NK-92 (cell line): ENCODE data around the gene FOXF1.
A peak's percentile ranks its signal among the peaks of the same experiment; 100 is the strongest.

Experiments used
- DNase-seq: peaks from one replicate; lab custom pipeline; 2025; ENCODE audit not compliant: unreplicated experiment; lab: John Stamatoyannopoulos, UW

The FOXF1 gene

DNA sequence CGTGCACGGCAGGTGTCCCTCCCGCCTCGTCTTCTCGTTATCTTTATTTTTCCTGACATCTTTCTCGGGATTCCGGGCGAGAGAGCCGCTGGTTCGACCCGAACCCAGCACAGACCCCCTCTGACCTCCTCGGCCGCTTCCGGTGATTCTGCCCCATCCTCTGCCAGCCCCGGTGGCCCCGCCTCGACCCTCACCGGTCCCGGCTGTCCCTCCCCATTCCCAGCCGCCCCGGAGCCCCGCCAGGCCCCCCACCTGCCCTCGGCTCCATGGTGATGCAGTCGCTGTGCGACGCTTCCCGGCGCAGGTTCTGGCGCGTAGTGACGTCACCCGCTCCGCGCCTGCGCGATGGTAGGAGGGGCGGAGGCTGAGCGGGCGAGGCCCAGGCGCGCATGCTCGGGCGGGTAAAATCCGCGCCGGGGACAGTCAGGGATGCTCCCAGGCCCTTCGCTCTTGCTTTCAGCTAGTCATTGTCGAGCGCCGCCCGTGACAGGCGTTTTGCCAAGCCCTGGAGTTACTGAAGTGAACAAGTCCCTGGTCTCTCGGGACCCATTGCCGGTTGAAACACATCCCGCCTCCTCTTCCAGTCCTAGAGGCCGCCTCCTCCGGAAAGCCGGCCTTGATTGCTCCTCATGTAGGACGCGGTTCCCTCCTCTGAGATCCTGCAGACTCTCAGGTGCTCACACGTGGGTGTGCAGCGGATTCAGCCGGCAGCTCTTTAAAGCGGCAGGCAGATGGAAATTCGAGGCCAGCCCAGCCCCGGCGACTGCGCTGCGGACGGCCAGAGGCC is 44.8 kb downstream of the FOXF1 start, which contains the start of gene MTHFSD:
Gene MTHFSD (minus strand): TSS at position 319 of the 787 bp plus-strand sequence. CDS start 51 bp downstream, at position 268.
- DNase-seq = peak; percentile 55

DNA sequence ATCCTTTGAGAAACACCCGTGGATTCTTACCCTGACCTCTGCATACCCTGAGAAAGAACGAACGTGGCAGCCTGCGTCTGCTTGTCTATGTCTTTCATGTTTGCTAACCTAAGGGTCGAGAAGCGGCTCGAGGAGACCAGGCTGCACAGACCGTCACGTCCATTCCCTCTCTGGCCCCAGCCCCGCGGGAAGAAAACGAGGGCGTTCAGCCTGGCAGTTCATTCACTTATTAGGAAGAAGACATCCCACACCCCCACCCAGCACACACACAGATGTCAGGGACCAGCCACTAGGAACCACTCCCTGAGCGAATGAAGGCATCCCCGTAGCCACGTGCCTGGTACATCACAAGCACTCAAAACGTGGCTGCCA is 45.4 kb downstream of the FOXF1 start:
- DNase-seq = no peak

DNA sequence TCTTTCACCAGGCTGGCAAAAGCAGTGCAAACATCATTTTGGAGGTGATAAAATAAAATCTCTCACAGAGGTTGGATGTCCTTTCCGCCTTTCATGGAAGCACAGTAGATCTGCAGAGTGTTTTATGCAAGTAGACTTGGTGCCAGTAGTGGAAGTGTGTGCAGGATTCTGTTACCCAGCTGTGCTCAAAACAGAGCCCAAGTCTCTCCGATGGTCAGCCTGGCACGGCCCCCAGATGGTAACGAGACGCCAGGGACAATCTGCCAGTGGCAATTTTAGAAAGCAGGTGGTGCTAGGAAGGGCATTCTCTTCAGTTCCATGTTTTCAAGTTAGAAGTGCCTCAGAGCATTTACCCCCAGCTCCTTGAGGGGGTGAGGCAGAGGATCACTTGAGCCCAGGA is 46.2 kb downstream of the FOXF1 start:
- no peak for DNase-seq

DNA sequence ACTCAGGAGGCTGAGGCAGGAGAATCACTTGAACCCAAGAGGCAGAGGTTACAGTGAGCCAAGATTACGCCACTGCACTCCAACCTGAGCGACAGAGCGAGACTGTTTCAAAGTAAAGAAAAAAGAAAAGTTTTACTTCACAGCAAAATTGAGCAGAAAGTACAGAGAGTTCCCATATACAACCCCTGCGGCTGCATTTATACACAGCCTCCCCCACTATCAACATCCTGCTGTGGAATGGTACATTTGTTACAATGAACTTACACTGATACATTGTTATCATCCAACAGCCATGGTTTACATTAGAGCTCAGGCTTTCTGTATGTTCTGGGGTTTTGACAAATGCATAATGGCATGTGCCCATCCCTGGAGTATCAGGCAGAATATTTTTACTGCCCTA is 47.3 kb downstream of the FOXF1 start:
- no peak for DNase-seq

DNA sequence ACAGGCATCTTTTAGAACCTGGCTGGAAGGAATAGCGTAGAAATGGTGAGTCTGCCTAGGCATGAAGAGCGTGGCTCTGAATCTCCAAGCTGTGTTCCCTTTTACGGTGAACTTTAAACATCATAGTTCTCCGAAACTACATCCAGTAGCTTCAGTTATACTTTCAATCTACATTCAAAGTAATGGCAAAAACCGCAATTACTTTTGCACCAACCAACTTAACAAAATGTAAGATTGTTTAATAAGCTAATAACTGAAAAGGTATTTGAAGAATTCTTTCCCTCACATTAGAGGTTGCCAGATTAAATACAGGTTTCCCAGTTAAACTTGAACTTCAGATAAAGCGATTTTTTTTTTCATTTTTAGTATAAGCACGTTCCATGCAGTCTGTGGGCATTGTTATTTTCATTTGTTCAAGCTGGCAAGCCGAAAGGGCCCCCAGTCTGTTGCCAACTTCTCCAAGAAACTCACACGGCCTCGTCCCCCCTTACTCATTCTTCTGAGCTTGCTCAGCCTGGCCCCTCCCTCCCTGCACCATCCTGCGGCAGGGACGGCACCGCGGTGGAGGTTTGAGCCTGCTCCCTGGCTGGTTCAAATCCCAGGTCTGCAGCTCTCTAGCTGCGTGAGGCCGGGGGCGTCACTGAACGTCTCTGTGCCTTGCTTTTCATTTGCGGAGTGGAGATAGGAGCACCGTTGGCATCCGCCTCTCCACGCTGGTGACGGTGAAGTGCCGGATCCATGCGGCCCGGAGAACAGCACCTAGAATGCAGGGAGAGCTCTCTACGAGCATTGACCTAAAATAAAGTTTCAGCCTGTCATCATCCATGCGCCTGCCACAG is 48.2 kb downstream of the FOXF1 start:
- no peak for DNase-seq

DNA sequence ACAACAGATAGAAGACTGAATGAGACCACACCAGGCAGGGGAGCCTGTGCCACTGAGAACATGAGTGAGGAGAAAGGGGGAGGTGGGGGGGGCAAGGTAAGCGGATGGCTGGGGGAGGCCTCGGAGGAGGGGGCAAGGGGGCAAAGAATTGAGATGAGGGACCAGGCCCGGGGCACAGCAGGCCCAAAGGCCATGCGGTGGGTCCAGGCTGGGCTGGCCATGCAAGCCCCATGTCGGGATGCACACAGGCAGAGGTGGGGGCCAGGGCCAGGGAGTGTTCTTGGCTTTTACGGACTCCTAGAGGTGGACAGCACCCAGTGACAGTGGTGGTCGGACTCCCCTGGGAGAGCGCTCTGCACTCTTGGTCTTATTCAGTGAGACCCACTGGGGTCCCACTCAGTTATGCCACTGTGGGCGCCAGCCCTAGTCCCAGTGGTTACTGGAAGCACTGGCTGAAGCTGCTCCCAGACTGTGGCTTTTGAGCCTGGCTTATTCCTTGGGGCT is 49.5 kb downstream of the FOXF1 start:
- no peak for DNase-seq

DNA sequence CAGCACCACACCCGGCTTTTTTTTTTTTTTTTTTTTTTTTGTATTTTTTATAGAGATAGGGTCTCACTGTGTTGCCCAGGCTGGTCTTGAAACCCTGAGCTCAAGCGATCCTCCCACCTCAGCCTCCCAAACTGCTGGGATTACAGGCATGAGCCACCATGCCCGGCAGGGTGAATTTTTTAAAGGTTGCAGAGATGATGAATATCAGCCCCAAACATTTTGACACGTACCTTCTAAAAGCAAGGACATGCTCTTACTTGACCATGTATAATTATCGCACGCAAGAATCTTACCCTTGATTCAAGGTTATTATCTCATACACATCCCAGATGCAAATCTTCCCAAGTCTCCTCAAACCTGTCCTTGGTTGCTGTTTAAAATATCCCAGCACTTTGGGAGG is 52.0 kb downstream of the FOXF1 start:
- DNase-seq = no peak

DNA sequence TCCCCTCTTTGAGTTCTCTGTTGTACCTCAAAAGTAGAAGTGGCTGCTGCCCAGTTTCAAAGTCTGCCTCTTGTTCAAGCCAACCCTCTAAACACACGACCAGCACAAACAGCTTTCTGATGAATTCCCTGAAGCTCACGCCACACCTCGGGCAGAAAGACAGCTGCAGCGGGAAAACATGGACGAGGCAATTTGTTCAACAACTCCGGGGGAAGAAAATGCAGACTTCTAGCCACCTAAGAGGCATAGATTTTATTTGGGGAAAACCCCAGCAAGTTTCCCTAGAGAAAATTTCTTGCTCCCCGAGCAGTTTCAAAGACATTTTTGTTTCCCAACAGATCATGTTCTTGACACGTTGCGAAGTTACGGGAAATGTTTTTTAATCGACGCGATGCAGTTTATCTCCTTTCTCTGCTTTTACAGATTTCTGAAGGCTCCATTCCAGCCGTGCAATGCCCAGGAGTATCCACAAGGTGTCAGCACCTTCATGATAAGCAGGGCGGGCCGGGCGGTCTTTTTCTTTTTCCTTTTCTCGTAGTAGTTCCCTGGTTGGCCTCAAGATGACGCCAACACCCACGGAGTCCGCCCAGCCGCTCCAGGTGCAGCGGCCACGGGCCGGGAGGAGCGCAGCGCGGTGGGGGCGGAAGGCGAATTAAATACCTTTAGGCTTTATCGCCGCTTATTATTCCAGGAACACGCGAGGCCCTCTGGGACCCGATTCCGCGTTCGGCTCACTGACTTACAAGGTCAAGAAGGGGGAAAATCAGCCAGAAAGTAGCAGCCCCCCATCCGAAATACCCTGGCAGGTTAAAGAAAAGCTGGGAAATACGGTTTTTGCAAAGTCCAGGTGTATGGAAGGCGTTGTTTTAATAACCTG is 53.4 kb downstream of the FOXF1 start:
- peak; percentile 43 for DNase-seq
